Progenitor cell of endocrine pancreas (in vitro differentiated cells): ENCODE data around the gene ZFR. TPM values are rescaled to one million over a fixed set of nuclear protein-coding genes. Genes with fewer than 3 reads are reported as not detected.

Source experiments
- DNase-seq: peaks from one replicate; pipeline ENCODE4 v3.0.0; 2021; ENCODE audit warnings: low spot score; ENCODE audit not compliant: unreplicated experiment
- H3K27ac Mint-ChIP-seq: 2 replicates; pipeline ENCODE4 v1.8.0; 2021; ENCODE audit warnings: mild to moderate bottlenecking, moderate library complexity, mixed read lengths
- H3K27me3 Mint-ChIP-seq: 2 replicates; pipeline ENCODE4 v1.8.0; 2021; ENCODE audit warnings: mixed read lengths
- H3K36me3 Mint-ChIP-seq: 2 replicates; pipeline ENCODE4 v1.8.0; 2022; ENCODE audit warnings: mixed read lengths; ENCODE audit not compliant: insufficient read depth
- H3K4me1 Mint-ChIP-seq: 2 replicates; pipeline ENCODE4 v1.8.0; 2021; ENCODE audit warnings: low read depth, mixed read lengths
- H3K4me3 Mint-ChIP-seq: 2 replicates; pipeline ENCODE4 v1.8.0; 2021; ENCODE audit warnings: low read depth, mild to moderate bottlenecking, moderate library complexity, mixed read lengths
- H3K9me3 Mint-ChIP-seq: 2 replicates; pipeline ENCODE4 v1.8.0; 2021; ENCODE audit warnings: low read depth, mixed read lengths
- CTCF ChIP-seq: fragments of 200-600 bp; sonication (generic); IDR thresholded peaks from one replicate; pipeline ENCODE4 v1.5.0; 2021; ENCODE audit warnings: antibody characterized with exemption, mild to moderate bottlenecking; ENCODE audit not compliant: unreplicated experiment
- total RNA-seq: library from RNA; stranded (reverse); gene quantifications from 2 replicates; pipeline ENCODE4 v1.2.1, GENCODE V29; 2021

The ZFR gene
- total RNA-seq, 1 donor from 2014 or later = 75.6 TPM

GRCh38 chr5:32331217-32331934 is 113.2 kb downstream of the ZFR start:
- H3K36me3 Mint-ChIP-seq = peaks cover 1% of the 10 kb centered on the region
- no peaks in the 10 kb centered on the region for H3K27me3 Mint-ChIP-seq
- DNase-seq = no peak
- peaks cover 19% of the 10 kb centered on the region for H3K4me1 Mint-ChIP-seq
- H3K27ac Mint-ChIP-seq = peak overlapping the region; percentile 95
- peak overlapping the region; percentile 4 for H3K4me3 Mint-ChIP-seq
- peaks cover 22% of the 10 kb centered on the region for H3K9me3 Mint-ChIP-seq
- TF ChIP-seq CTCF = no peak

GRCh38 chr5:32330126-32330971 is 114.2 kb downstream of the ZFR start:
- DNase-seq = no peak
- Mint-ChIP-seq H3K4me3 (no peak overlapping the region), H3K9me3 (peaks cover 15% of the 10 kb centered on the region), H3K27me3 (no peaks in the 10 kb centered on the region), H3K4me1 (peaks cover 23% of the 10 kb centered on the region), H3K27ac (peak overlapping the region; percentile 95), H3K36me3 (peaks cover 1% of the 10 kb centered on the region)
- no peak for TF ChIP-seq CTCF

GRCh38 chr5:32329395-32329834 is 115.1 kb downstream of the ZFR start:
- Mint-ChIP-seq H3K9me3 (peaks cover 5% of the 10 kb centered on the region), H3K4me1 (peaks cover 23% of the 10 kb centered on the region), H3K27ac (peak overlapping the region; percentile 73), H3K27me3 (no peaks in the 10 kb centered on the region), H3K36me3 (peaks cover 1% of the 10 kb centered on the region), H3K4me3 (no peak overlapping the region)
- no peak for DNase-seq
- TF ChIP-seq CTCF = peak; percentile 61

- no peaks in the 10 kb centered on the region for H3K27me3 Mint-ChIP-seq
- no peak for TF ChIP-seq CTCF
- H3K27ac Mint-ChIP-seq = no peak overlapping the region
- no peak overlapping the region for H3K4me3 Mint-ChIP-seq
- no peak for DNase-seq
- H3K36me3 Mint-ChIP-seq = peaks cover 4% of the 10 kb centered on the region
- H3K9me3 Mint-ChIP-seq = peaks cover 6% of the 10 kb centered on the region
- H3K4me1 Mint-ChIP-seq = peaks cover 15% of the 10 kb centered on the region
These were observed 118.2 kb downstream of the ZFR start for GRCh38 chr5:32326216-32326772.

- no peak for TF ChIP-seq CTCF
- Mint-ChIP-seq H3K36me3 (peaks cover 4% of the 10 kb centered on the region), H3K9me3 (peaks cover 6% of the 10 kb centered on the region), H3K27me3 (no peaks in the 10 kb centered on the region), H3K4me3 (no peak overlapping the region), H3K4me1 (peaks cover 8% of the 10 kb centered on the region), H3K27ac (no peak overlapping the region)
- DNase-seq = no peak
These were observed 118.9 kb downstream of the ZFR start for GRCh38 chr5:32325616-32326015.
